ENCODE measurements around the gene ACP2. TPM values are rescaled to one million over a fixed set of nuclear protein-coding genes. Genes with fewer than 3 reads are reported as not detected.

Gene ACP2
- total and polyA plus RNA-seq, 2 donors (not counting 1 experiment from before 2014, with no cell fraction given), result 16.3 to 29.5 TPM

DNA sequence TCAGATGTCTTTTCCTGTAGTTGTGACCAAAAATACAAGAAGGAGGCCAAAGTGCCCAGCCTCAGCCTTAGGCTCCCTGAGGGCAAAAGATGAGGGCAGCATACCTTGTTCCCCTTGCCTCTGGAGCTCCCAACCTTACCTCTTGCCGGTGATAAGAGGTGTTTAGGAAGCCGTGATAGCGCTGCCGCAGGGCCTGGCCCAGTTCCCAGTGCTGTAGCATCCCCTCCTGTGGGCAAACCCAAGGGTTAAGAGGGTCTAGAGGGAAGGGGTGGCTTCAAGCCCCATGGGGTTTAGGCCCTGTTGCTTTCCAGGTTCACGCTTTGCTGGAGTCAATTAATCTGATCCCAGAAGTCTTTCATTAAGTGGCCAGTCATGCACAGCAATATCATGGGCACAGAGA is 1.1 kb downstream of the ACP2 start:
- peaks cover 13 to 22% of the 10 kb centered on the region in 2 donors for H3K4me1 ChIP-seq (ENCODE audit: control insufficient read depth in 2 of 2, insufficient read depth in 2 of 2, low read length in 2 of 2)

More for the DNA sequence above, 1.1 kb downstream of the ACP2 start:
- 89% methylated on average over 5 of the region's 5 CpGs for WGBS (ENCODE audit: insufficient coverage)
- Histone ChIP-seq H3K4me3 (ENCODE audit: control extremely low read depth in 1 of 5, extremely low read depth in 1 of 5, insufficient read depth in 1 of 5, low read depth in 2 of 5, low read length in 4 of 5) (no peak overlapping the region), H3K27ac (ENCODE audit: low read length in 2 of 2) (no peak overlapping the region), H3K79me2 (ENCODE audit: control insufficient read depth, insufficient read depth, low read length) (peaks cover 31% of the 10 kb centered on the region), H3K4me2 (replicated peaks; ENCODE audit: low read depth, low read length, poor library complexity, severe bottlenecking) (peak overlapping the region; percentile 92), H3K9ac (ENCODE audit: low read length) (no peak overlapping the region), H2AFZ (ENCODE audit: insufficient read depth, low read depth, low read length, poor library complexity, severe bottlenecking) (no peak overlapping the region), H3K36me3 (replicated peaks in 1 of 2; ENCODE audit: control extremely low read depth in 1 of 2, control insufficient read depth in 1 of 2, extremely low read depth in 1 of 2, insufficient read depth in 2 of 2, low read length in 1 of 2) (peaks cover under 1 to 30% of the 10 kb centered on the region in 2 experiments), H3K27me3 (replicated peaks in 1 of 4; ENCODE audit: control extremely low read depth in 1 of 4, control insufficient read depth in 3 of 4, insufficient read depth in 4 of 4, low read length in 3 of 4) (no peaks in the 10 kb centered on the region), H3K9me3 (ENCODE audit: control extremely low read depth in 1 of 3, control insufficient read depth in 2 of 3, insufficient read depth in 1 of 3, low read length in 2 of 3) (no peaks in the 10 kb centered on the region), H4K20me1 (ENCODE audit: control insufficient read depth, insufficient read depth, low read length, poor library complexity, severe bottlenecking) (no peaks in the 10 kb centered on the region)
- DNase-seq (no peak), ATAC-seq (ENCODE audit: low read depth) (no peak)
- Mint-ChIP-seq H3K27me3 (no peaks in the 10 kb centered on the region), H3K4me1 (peaks cover 24% of the 10 kb centered on the region), H3K27ac (peak overlapping the region; percentile 99), H3K4me3 (peak overlapping the region; percentile 99), H3K9me3 (ENCODE audit: insufficient read depth) (no peaks in the 10 kb centered on the region)
- no peak for TF ChIP-seq EZH2 (IDR thresholded peaks at IDR 0.05; ENCODE audit: borderline replicate concordance, insufficient read depth, low read depth, low read length, poor library complexity, severe bottlenecking)
- TF ChIP-seq, protein P1, sequence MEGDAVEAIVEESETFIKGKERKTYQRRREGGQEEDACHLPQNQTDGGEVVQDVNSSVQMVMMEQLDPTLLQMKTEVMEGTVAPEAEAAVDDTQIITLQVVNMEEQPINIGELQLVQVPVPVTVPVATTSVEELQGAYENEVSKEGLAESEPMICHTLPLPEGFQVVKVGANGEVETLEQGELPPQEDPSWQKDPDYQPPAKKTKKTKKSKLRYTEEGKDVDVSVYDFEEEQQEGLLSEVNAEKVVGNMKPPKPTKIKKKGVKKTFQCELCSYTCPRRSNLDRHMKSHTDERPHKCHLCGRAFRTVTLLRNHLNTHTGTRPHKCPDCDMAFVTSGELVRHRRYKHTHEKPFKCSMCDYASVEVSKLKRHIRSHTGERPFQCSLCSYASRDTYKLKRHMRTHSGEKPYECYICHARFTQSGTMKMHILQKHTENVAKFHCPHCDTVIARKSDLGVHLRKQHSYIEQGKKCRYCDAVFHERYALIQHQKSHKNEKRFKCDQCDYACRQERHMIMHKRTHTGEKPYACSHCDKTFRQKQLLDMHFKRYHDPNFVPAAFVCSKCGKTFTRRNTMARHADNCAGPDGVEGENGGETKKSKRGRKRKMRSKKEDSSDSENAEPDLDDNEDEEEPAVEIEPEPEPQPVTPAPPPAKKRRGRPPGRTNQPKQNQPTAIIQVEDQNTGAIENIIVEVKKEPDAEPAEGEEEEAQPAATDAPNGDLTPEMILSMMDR (IDR thresholded peaks at IDR 0.05), result no peak
- ChIA-PET POLR2A (interaction anchor here (0.7 to 3.9 kb wide), 5 partner anchors 12 to 179 kb away, joined by 3 to 29 read pairs (median 8); partner anchors contain the start of genes DDB2 and PSMC3), CTCF (interaction anchor here (1.0 to 2.4 kb wide), 6 partner anchors 12 to 206 kb away, joined by 3 to 15 read pairs (median 8); partner anchors contain the start of gene DDB2)
- intact Hi-C loops (cut with micrococcal nuclease), result no loop called here

All from B cell (primary cell).